ENCODE results near the gene NPHP4. TPM values are rescaled to one million over a fixed set of nuclear protein-coding genes. Genes with fewer than 3 reads are reported as not detected.

Gene NPHP4
- total and polyA plus RNA-seq, 9 of the 15 experiments (the other 6 are each of a cell fraction or from before 2014, with no cell fraction given) = 0.52 to 26.2 (median 6.7) TPM

DNA sequence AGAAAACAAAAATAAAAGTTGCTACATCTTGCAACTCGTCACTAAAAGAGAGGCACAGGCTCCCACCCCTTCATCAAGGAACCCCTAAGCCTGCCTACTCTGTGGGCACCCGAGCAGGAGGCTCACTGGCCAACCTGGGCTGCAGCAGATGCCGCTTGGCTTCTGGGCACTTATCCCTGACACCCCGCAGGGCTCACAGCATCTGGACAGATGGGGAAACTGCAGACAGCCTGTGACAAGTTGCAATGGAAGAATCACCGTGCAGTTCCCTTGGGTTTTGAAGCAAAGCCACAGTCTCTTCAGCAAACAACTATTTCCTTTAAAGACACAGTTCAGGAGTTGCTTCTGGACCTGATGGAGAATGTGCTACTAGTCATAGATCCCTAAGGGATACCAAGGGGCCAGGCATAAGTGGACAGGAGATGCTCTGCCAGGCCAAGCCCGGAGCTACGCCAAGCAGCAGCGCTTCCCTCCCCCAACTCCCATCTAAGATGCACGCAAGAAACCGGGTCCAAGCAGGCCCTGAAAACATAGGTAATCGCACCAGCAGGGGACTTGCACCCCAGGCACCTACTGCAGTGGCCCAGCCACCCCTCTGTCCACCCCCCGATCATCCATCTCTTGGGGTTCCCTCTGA lies 170.6 kb downstream of the NPHP4 start:
- POLR2A ChIA-PET = no interaction called here
- H3K79me2 ChIP-seq (ENCODE audit: control insufficient read depth, insufficient read depth, low read length) = no peaks in the 10 kb centered on the region
- no TSS peak for BruUV-seq (replicated peaks)
- no peaks in the 10 kb centered on the region for H3K9me1 ChIP-seq (ENCODE audit: control insufficient read depth, insufficient read depth, low read length)
- H3K4me1 ChIP-seq (replicated peaks in 1 of 2; ENCODE audit: control insufficient read depth in 2 of 2, insufficient read depth in 2 of 2, low read length in 2 of 2) = no peaks in the 10 kb centered on the region
- under 1% methylated on average over 12 of the region's 12 CpGs for WGBS (ENCODE audit: insufficient coverage, low coverage, missing lambda C conversion rate)
- H3K27ac ChIP-seq (ENCODE audit: extremely low read depth, low read depth, low read length) = no peak overlapping the region
- FAIRE-seq (no peak), DNase-seq (ENCODE audit: extremely low read depth in 1 of 4, low spot score in 3 of 4) (no peak), ATAC-seq (no peak)
- H3K4me2 ChIP-seq (ENCODE audit: insufficient read depth, low read length) = no peak overlapping the region
- 0 out of 2 replicates have a peak, but pooled peaks cover 8% of the 10 kb centered on the region for H4K20me1 ChIP-seq (replicated peaks; ENCODE audit: control insufficient read depth, insufficient read depth, low read length)
- H3K36me3 ChIP-seq (ENCODE audit: control insufficient read depth, insufficient read depth, low read length) = no peaks in the 10 kb centered on the region
- H3K9ac ChIP-seq (ENCODE audit: insufficient read depth in 1 of 2, low read depth in 2 of 2, low read length in 2 of 2) = no peak overlapping the region
- H3K9me3 ChIP-seq (replicated peaks; ENCODE audit: control insufficient read depth, insufficient read depth, low read depth, low read length) = peaks cover 2% of the 10 kb centered on the region
- intact Hi-C loops (cut with micrococcal nuclease) = no loop called here
- CTCF ChIA-PET (ENCODE audit: low intra/inter-chr PET ratio) = no interaction called here
- H2AFZ ChIP-seq (ENCODE audit: low read depth, low read length) = no peak overlapping the region
- H3K27me3 ChIP-seq (ENCODE audit: control insufficient read depth in 2 of 2, insufficient read depth in 2 of 2, low read length in 2 of 2) = peaks cover 28 to 44% of the 10 kb centered on the region in 2 experiments
- in situ Hi-C loops (cut with MboI) = no loop called here
- TF ChIP-seq ZNF140 (CRISPR knock-in tag; IDR thresholded peaks at IDR 0.05) = no peak
- TF ChIP-seq ZKSCAN3 (CRISPR knock-in tag; IDR thresholded peaks at IDR 0.05) = no peak
- no peak for TF ChIP-seq ZNF561 (CRISPR knock-in tag; conservative IDR thresholded peaks at IDR 0.05)
- no peak for TF ChIP-seq MCM5 (IDR thresholded peaks at IDR 0.05; ENCODE audit: low read depth)
- no peak for TF ChIP-seq CREM (IDR thresholded peaks at IDR 0.05; ENCODE audit: low read depth)
- TF ChIP-seq, protein P1, sequence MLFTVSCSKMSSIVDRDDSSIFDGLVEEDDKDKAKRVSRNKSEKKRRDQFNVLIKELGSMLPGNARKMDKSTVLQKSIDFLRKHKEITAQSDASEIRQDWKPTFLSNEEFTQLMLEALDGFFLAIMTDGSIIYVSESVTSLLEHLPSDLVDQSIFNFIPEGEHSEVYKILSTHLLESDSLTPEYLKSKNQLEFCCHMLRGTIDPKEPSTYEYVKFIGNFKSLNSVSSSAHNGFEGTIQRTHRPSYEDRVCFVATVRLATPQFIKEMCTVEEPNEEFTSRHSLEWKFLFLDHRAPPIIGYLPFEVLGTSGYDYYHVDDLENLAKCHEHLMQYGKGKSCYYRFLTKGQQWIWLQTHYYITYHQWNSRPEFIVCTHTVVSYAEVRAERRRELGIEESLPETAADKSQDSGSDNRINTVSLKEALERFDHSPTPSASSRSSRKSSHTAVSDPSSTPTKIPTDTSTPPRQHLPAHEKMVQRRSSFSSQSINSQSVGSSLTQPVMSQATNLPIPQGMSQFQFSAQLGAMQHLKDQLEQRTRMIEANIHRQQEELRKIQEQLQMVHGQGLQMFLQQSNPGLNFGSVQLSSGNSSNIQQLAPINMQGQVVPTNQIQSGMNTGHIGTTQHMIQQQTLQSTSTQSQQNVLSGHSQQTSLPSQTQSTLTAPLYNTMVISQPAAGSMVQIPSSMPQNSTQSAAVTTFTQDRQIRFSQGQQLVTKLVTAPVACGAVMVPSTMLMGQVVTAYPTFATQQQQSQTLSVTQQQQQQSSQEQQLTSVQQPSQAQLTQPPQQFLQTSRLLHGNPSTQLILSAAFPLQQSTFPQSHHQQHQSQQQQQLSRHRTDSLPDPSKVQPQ (CRISPR knock-in tag; IDR thresholded peaks at IDR 0.05; ENCODE audit: borderline replicate concordance) = no peak
- TF ChIP-seq SP1 (CRISPR knock-in tag; IDR thresholded peaks at IDR 0.05) = no peak
- no peak for TF ChIP-seq SMC3 (conservative IDR thresholded peaks at IDR 0.05; ENCODE audit: insufficient read depth, low read depth, low read length)
- TF ChIP-seq KHSRP (IDR thresholded peaks at IDR 0.05) = no peak
- TF ChIP-seq ZFP1 (CRISPR knock-in tag; IDR thresholded peaks at IDR 0.05) = no peak
- TF ChIP-seq, protein P2, sequence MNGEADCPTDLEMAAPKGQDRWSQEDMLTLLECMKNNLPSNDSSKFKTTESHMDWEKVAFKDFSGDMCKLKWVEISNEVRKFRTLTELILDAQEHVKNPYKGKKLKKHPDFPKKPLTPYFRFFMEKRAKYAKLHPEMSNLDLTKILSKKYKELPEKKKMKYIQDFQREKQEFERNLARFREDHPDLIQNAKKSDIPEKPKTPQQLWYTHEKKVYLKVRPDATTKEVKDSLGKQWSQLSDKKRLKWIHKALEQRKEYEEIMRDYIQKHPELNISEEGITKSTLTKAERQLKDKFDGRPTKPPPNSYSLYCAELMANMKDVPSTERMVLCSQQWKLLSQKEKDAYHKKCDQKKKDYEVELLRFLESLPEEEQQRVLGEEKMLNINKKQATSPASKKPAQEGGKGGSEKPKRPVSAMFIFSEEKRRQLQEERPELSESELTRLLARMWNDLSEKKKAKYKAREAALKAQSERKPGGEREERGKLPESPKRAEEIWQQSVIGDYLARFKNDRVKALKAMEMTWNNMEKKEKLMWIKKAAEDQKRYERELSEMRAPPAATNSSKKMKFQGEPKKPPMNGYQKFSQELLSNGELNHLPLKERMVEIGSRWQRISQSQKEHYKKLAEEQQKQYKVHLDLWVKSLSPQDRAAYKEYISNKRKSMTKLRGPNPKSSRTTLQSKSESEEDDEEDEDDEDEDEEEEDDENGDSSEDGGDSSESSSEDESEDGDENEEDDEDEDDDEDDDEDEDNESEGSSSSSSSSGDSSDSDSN (IDR thresholded peaks at IDR 0.05; ENCODE audit: borderline replicate concordance in 1 of 2, low read depth in 2 of 2, low read length in 2 of 2) = no peak
- no peak for TF ChIP-seq ZNF780A (CRISPR knock-in tag; IDR thresholded peaks at IDR 0.05)
- TF ChIP-seq NBN (IDR thresholded peaks at IDR 0.05; ENCODE audit: low read depth) = no peak
- no peak overlapping the region for H3K4me3 ChIP-seq
